Mesendoderm (in vitro differentiated cells): ENCODE results near the gene AOPEP.

Experiments
- DNase-seq: peaks from one replicate; pipeline ENCODE4 v3.0.0; 2013
- H2AK5ac ChIP-seq: 2 replicates; pipeline ENCODE4 v1.6.1; 2013; ENCODE audit warnings: low read length, inconsistent platforms
- H2BK120ac ChIP-seq: 2 replicates; pipeline ENCODE4 v1.6.1; 2013; ENCODE audit warnings: low read depth, mild to moderate bottlenecking, low read length, moderate library complexity, mixed read lengths
- H2BK15ac ChIP-seq: replicated peaks from 2 replicates; pipeline ENCODE4 v1.6.1; 2013; ENCODE audit warnings: low read depth, mild to moderate bottlenecking, moderate library complexity
- H2BK5ac ChIP-seq: 2 replicates; pipeline ENCODE4 v1.6.1; 2013; ENCODE audit warnings: low read length, inconsistent platforms
- H3K18ac ChIP-seq: 2 replicates; pipeline ENCODE4 v1.6.1; 2013; ENCODE audit warnings: mild to moderate bottlenecking, low read length, mixed read lengths
- H3K23ac ChIP-seq: one replicate; pipeline ENCODE4 v1.6.1; 2013; ENCODE audit warnings: low read length
- H3K27ac ChIP-seq: 2 replicates; pipeline ENCODE4 v1.5.1; 2013; ENCODE audit warnings: low read depth, mild to moderate bottlenecking, inconsistent platforms, low read length, moderate library complexity
- H3K27me3 ChIP-seq: 2 replicates; pipeline ENCODE4 v1.6.1; 2013; ENCODE audit warnings: low read length, control low read depth, mild to moderate bottlenecking, inconsistent platforms; ENCODE audit not compliant: insufficient read depth, poor library complexity
- H3K36me3 ChIP-seq: 2 replicates; pipeline ENCODE4 v1.6.1; 2013; ENCODE audit warnings: low read length, inconsistent platforms; ENCODE audit not compliant: control insufficient read depth, insufficient read depth
- H3K4ac ChIP-seq: one replicate; pipeline ENCODE4 v1.6.1; 2013; ENCODE audit warnings: low read depth, mild to moderate bottlenecking, low read length, moderate library complexity
- H3K4me1 ChIP-seq: 2 replicates; pipeline ENCODE4 v1.6.1; 2013; ENCODE audit warnings: low read depth, low read length, inconsistent platforms; ENCODE audit not compliant: control insufficient read depth
- H3K4me2 ChIP-seq: 2 replicates; pipeline ENCODE4 v1.6.1; 2013; ENCODE audit warnings: low read length
- H3K4me3 ChIP-seq: 2 replicates; pipeline ENCODE4 v1.5.1; 2013; ENCODE audit warnings: mild to moderate bottlenecking, low read length
- H3K56ac ChIP-seq: one replicate; pipeline ENCODE4 v1.6.1; 2013; ENCODE audit warnings: low read length
- H3K79me1 ChIP-seq: 2 replicates; pipeline ENCODE4 v1.6.1; 2013; ENCODE audit warnings: low read length, inconsistent platforms
- H3K79me2 ChIP-seq: 2 replicates; pipeline ENCODE4 v1.6.1; 2013; ENCODE audit warnings: mild to moderate bottlenecking, low read length; ENCODE audit not compliant: control insufficient read depth, insufficient read depth
- H3K9ac ChIP-seq: 2 replicates; pipeline ENCODE4 v1.6.1; 2013; ENCODE audit warnings: low read length, inconsistent platforms
- H4K5ac ChIP-seq: one replicate; pipeline ENCODE4 v1.6.1; 2013; ENCODE audit warnings: low read length
- H4K8ac ChIP-seq: one replicate; pipeline ENCODE4 v1.6.1; 2013; ENCODE audit warnings: low read depth, mild to moderate bottlenecking, control low read depth, low read length, moderate library complexity
- WGBS: extraction: QIAGEN DNeasy Blood & Tissue Kit; methylation state at CpG from one replicate; pipeline ENCODE4 v1.1.7; 2013; ENCODE audit warnings: low lambda C conversion rate, missing lambda C conversion rate; ENCODE audit not compliant: insufficient coverage; ENCODE audit errors: extremely low coverage; 5-methylcytosine and 5-hydroxymethylcytosine counted together

Gene AOPEP

DNA sequence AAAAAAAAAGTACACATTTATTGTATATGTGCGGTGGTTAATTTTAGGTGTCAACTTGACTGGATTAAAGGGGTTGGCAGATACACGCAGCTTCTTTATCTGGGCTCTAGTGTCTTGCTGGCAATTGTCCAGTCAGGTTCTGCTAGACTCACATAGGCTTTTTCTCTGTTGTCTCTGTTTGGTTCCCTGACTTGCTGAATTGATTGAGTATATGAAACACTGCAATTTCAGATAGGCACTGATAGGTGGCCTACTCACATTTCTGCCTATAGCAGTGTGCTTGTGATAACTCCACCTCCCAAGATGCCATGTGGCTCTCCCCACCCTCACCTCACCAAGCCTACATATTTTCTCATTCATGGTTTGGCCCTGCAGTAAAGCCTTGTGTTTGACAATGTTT is 52.5 kb downstream of the AOPEP start:
- Histone ChIP-seq H3K18ac (no peak overlapping the region), H3K27me3 (no peaks in the 10 kb centered on the region), H3K36me3 (no peaks in the 10 kb centered on the region), H3K23ac (no peak overlapping the region), H3K4me1 (no peaks in the 10 kb centered on the region), H4K5ac (no peak overlapping the region), H3K4ac (no peak overlapping the region), H2BK15ac (no peak overlapping the region), H3K56ac (no peak overlapping the region), H2AK5ac (no peak overlapping the region), H4K8ac (no peak overlapping the region), H3K27ac (no peak overlapping the region), H3K4me2 (no peak overlapping the region), H3K79me1 (no peaks in the 10 kb centered on the region), H3K4me3 (no peak overlapping the region), H3K9ac (no peak overlapping the region), H2BK5ac (no peak overlapping the region), H2BK120ac (no peak overlapping the region), H3K79me2 (no peaks in the 10 kb centered on the region)
- WGBS: no CpG with 5 or more reads among the region's 2 CpGs
- DNase-seq: peak; percentile 44

DNA sequence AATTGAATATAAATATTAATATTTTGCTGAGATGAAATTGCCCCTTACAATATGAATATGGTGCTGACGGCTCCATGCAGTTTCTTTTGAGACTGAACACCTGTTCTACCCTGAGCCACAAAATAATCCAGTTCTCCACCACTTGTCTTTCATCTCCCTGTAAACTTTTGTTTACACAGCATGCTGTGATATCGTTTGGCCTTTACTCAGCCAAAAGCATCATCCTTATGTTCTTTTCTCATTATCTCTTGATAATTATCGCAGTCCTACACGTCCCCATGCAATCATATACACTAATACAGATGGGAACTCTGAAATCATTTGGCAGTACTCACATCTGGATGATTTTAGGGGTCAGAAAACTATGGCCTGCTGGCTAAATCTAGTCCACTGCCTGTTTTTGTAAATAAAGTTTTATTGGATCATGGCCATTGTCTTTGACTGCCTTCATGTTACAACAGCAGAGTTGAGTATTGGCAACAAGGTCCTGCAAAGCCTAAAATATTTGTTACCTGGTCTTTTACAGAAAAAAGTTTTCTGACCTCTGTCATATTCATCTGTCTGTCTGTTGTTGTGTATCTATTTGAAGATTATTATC is 53.3 kb downstream of the AOPEP start:
- Histone ChIP-seq H3K23ac (no peak overlapping the region), H3K36me3 (no peaks in the 10 kb centered on the region), H3K18ac (no peak overlapping the region), H3K4me1 (no peaks in the 10 kb centered on the region), H3K56ac (no peak overlapping the region), H2BK120ac (no peak overlapping the region), H3K4me3 (no peak overlapping the region), H3K79me2 (no peaks in the 10 kb centered on the region), H2BK5ac (no peak overlapping the region), H3K27me3 (no peaks in the 10 kb centered on the region), H2BK15ac (no peak overlapping the region), H3K27ac (no peak overlapping the region), H2AK5ac (no peak overlapping the region), H3K79me1 (no peaks in the 10 kb centered on the region), H3K4ac (no peak overlapping the region), H4K8ac (no peak overlapping the region), H3K9ac (no peak overlapping the region), H4K5ac (no peak overlapping the region), H3K4me2 (no peak overlapping the region)
- WGBS: no CpG with 5 or more reads among the region's 4 CpGs
- no peak for DNase-seq

DNA sequence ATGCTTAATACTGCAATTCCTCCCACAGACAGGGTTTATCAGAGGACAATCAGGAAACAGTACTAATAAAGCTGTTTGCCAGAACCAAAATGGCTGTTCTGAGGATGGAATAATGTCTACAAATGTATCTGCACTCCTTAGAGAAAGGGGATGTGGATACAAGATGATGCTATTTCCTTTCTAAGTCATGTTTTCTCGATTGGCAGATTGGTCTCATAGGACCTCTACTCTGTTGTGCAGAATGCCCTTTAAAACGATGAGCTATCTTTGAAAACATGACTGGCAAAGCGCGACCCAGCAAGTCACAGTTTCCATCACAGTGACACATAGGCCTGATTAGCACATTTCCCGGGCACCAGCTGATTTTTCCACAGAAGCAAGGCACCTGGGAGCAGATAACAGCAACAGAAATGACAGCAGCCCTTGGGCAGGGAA is 54.0 kb downstream of the AOPEP start:
- H2AK5ac ChIP-seq: no peak overlapping the region
- H4K8ac ChIP-seq: no peak overlapping the region
- no peak overlapping the region for H2BK15ac ChIP-seq
- WGBS: no CpG with 5 or more reads among the region's 5 CpGs
- H3K79me2 ChIP-seq: no peaks in the 10 kb centered on the region
- H3K18ac ChIP-seq: no peak overlapping the region
- H3K9ac ChIP-seq: no peak overlapping the region
- no peak overlapping the region for H3K4me2 ChIP-seq
- H3K4me3 ChIP-seq: no peak overlapping the region
- H2BK120ac ChIP-seq: no peak overlapping the region
- H3K36me3 ChIP-seq: no peaks in the 10 kb centered on the region
- H3K4ac ChIP-seq: no peak overlapping the region
- H2BK5ac ChIP-seq: no peak overlapping the region
- H4K5ac ChIP-seq: no peak overlapping the region
- no peak for DNase-seq
- no peaks in the 10 kb centered on the region for H3K79me1 ChIP-seq
- no peaks in the 10 kb centered on the region for H3K4me1 ChIP-seq
- H3K27ac ChIP-seq: no peak overlapping the region
- H3K23ac ChIP-seq: no peak overlapping the region
- peak overlapping the region; percentile 25 for H3K56ac ChIP-seq
- no peaks in the 10 kb centered on the region for H3K27me3 ChIP-seq

DNA sequence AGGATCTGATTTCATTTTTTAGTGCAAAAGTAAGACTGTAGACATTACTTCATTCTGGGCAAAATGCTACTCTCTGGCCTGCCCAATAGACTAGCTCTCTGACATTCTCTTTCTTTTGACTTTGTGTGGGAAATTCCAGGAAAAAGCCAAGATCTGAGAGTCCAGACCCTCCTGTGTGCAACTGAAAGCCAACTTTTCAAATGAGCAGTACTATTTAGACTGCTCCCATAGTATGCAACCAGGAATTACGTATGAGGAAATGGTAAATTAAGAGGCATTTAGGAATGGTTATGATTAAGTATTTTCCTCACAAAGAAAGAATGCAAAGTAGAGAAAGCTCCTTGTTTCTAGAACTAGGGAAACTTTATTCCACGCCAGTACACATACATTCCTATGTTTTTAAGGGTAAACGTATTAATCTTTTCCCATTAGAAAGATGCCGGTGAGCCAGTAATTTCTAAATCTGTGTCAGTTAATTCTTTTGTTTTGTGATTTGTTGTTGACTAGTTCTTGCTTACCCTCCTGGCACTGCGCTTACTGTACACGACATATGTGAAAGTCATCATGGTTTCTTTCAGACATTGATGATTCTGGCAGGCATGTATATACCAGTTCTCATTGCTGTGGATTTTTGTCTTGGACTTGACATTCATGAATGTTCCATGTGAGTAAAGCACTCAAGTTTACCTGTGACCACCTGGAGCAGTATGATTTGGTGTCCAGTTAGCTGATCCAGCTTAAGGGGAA is 56.0 kb downstream of the AOPEP start:
- WGBS: no CpG with 5 or more reads among the region's 6 CpGs
- Histone ChIP-seq H4K5ac (no peak overlapping the region), H3K4ac (no peak overlapping the region), H3K9ac (no peak overlapping the region), H3K79me2 (no peaks in the 10 kb centered on the region), H3K18ac (no peak overlapping the region), H3K4me3 (no peak overlapping the region), H3K27ac (no peak overlapping the region), H3K23ac (no peak overlapping the region), H3K79me1 (peaks cover 1% of the 10 kb centered on the region), H2BK5ac (no peak overlapping the region), H3K56ac (no peak overlapping the region), H3K4me1 (peaks cover 4% of the 10 kb centered on the region), H3K4me2 (no peak overlapping the region), H3K27me3 (no peaks in the 10 kb centered on the region), H2BK15ac (no peak overlapping the region), H2AK5ac (no peak overlapping the region), H4K8ac (no peak overlapping the region), H2BK120ac (no peak overlapping the region), H3K36me3 (no peaks in the 10 kb centered on the region)
- DNase-seq: no peak

DNA sequence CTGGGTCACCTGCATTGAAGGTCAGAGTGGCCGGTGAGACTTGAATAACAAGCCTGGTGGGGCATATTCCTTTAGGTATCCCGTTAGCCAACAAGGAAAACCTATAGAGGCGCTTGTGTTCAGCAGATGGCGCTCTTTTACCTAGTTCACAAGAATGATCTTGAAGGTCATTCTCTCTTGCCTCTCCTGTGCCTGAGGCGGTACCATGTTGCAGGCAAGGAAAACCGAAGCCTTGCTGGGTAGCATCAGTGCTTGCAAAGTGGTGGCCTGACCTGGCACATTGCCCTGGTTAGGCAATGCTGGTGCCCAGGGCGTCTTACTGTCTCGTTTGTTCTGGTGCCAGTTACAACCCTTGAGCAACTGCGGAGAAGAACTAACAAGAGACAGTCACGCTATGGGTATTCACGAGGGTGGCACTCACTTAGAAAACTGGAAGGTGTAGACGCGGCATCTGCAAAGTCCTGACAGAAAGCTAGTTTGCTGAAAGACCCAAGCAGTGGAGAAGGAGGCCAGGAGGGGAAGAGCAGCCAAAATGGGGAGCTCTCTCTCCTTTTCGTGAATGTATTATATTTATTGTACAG is 56.7 kb downstream of the AOPEP start:
- H4K8ac ChIP-seq: no peak overlapping the region
- H3K4me2 ChIP-seq: no peak overlapping the region
- H3K27ac ChIP-seq: no peak overlapping the region
- no CpG with 5 or more reads among the region's 14 CpGs for WGBS
- no peak overlapping the region for H3K56ac ChIP-seq
- no peak overlapping the region for H2BK15ac ChIP-seq
- peaks cover 1% of the 10 kb centered on the region for H3K79me1 ChIP-seq
- H2BK120ac ChIP-seq: no peak overlapping the region
- peaks cover 4% of the 10 kb centered on the region for H3K4me1 ChIP-seq
- H3K79me2 ChIP-seq: no peaks in the 10 kb centered on the region
- H3K27me3 ChIP-seq: no peaks in the 10 kb centered on the region
- no peak overlapping the region for H2AK5ac ChIP-seq
- no peak overlapping the region for H3K9ac ChIP-seq
- H3K18ac ChIP-seq: no peak overlapping the region
- H3K23ac ChIP-seq: no peak overlapping the region
- no peak overlapping the region for H3K4me3 ChIP-seq
- no peak overlapping the region for H4K5ac ChIP-seq
- peak; percentile 93 for DNase-seq
- H2BK5ac ChIP-seq: no peak overlapping the region
- no peaks in the 10 kb centered on the region for H3K36me3 ChIP-seq
- H3K4ac ChIP-seq: no peak overlapping the region
